CD4-positive, alpha-beta T cell (primary cell): Measurements from ENCODE around the gene METTL15. TPM values are rescaled to one million over a fixed set of nuclear protein-coding genes. Genes with fewer than 3 reads are reported as not detected.

Source experiments
- ATAC-seq: fragments of 200-7000 bp; cut with Tn5 transposase; one replicate; pipeline ENCODE4 v1.10.0; 2022; ENCODE audit warnings: mild to moderate bottlenecking; ENCODE audit not compliant: poor library complexity
- CTCF ChIA-PET: fragments of 350-600 bp; sonication (Branson Sonifier 250); formaldehyde crosslinking; loops from one replicate; lab custom pipeline; 2021; ENCODE audit warnings: antibody characterized with exemption, inconsistent platforms; lab: Charles Lee
- POLR2A ChIA-PET: fragments of 350-600 bp; sonication (Branson Sonifier 250); formaldehyde crosslinking; loops from one replicate; lab custom pipeline; 2021; ENCODE audit warnings: antibody characterized with exemption, inconsistent platforms; lab: Charles Lee
- DNase-seq, 14 experiments: peaks; one replicate each; pipeline ENCODE4 v3.0.0-alpha.2; 2013 to 2020; ENCODE audit warnings: mixed read lengths in 2 of 14
- H3K27ac ChIP-seq, 2 donors: one replicate each; pipeline versions ENCODE4 v1.5.1 to v1.7.0; 2013; ENCODE audit warnings: low read length in 2 of 2, low read depth in 1 of 2, mild to moderate bottlenecking in 1 of 2
- H3K27me3 ChIP-seq, 2 experiments: 1 replicate in 1 of 2; 2 replicates in 1 of 2; pipeline versions ENCODE4 v1.6.1 to v1.7.0; 2013; ENCODE audit warnings: low read length in 2 of 2, control low read depth in 1 of 2, mild to moderate bottlenecking in 1 of 2, moderate library complexity in 1 of 2; ENCODE audit not compliant: insufficient read depth in 2 of 2, control insufficient read depth in 1 of 2
- H3K36me3 ChIP-seq: one replicate; pipeline ENCODE4 v1.6.1; 2013; ENCODE audit warnings: low read length, control low read depth; ENCODE audit not compliant: insufficient read depth
- H3K4me1 ChIP-seq: one replicate; pipeline ENCODE4 v1.6.1; 2013; ENCODE audit warnings: low read length, control low read depth; ENCODE audit not compliant: insufficient read depth
- H3K4me3 ChIP-seq: one replicate; pipeline ENCODE4 v1.5.1; 2013; ENCODE audit warnings: mild to moderate bottlenecking, low read length, moderate library complexity
- H3K9me3 ChIP-seq, 2 experiments: 1 replicate in 1 of 2; 2 replicates in 1 of 2; pipeline versions ENCODE4 v1.6.1 to v1.7.0; 2013; ENCODE audit warnings: low read length in 2 of 2, mild to moderate bottlenecking in 2 of 2, control low read depth in 1 of 2, moderate library complexity in 1 of 2; ENCODE audit not compliant: control insufficient read depth in 1 of 2, insufficient read depth in 1 of 2
- H3K27ac Mint-ChIP-seq: one replicate; pipeline ENCODE4 v1.8.0; 2020; ENCODE audit warnings: mixed read lengths
- H3K27me3 Mint-ChIP-seq: one replicate; pipeline ENCODE4 v1.8.0; 2021; ENCODE audit warnings: mixed read lengths
- H3K36me3 Mint-ChIP-seq: one replicate; pipeline ENCODE4 v1.8.0; 2021; ENCODE audit warnings: low read depth, mixed read lengths
- H3K4me1 Mint-ChIP-seq: one replicate; pipeline ENCODE4 v1.8.0; 2021; ENCODE audit warnings: low read depth, mixed read lengths
- H3K4me3 Mint-ChIP-seq: one replicate; pipeline ENCODE4 v1.8.0; 2020; ENCODE audit warnings: mild to moderate bottlenecking, mixed read lengths
- H3K9me3 Mint-ChIP-seq: one replicate; pipeline ENCODE4 v1.8.0; 2020; ENCODE audit warnings: mixed read lengths
- intact Hi-C, 2 experiments: fragments of 100-400 bp; cut with DNase I in 1 of 2; cut with micrococcal nuclease in 1 of 2; formaldehyde crosslinking; loops; one replicate each; pipeline versions ENCODE4 v1.15.1 to v1.9.0; 2023 to 2025; cut with DNase I, micrococcal nuclease
- total RNA-seq, 174 experiments: library from RNA in 2 of 174; stranded (reverse) in 2 of 174; gene quantifications; one replicate each; pipeline ENCODE4 v1.2.3 and lab custom pipeline; 2021 to 2026
- TF ChIP-seq, protein P1 (sequence below): fragments of 200-600 bp; IDR thresholded peaks from one replicate; pipeline ENCODE4 v1.8.0; 2022; ENCODE audit warnings: antibody characterized with exemption, mild to moderate bottlenecking

METTL15 gene
- total RNA-seq, 2 experiments from 2014 or later = 3.5 to 4.4 TPM

DNA sequence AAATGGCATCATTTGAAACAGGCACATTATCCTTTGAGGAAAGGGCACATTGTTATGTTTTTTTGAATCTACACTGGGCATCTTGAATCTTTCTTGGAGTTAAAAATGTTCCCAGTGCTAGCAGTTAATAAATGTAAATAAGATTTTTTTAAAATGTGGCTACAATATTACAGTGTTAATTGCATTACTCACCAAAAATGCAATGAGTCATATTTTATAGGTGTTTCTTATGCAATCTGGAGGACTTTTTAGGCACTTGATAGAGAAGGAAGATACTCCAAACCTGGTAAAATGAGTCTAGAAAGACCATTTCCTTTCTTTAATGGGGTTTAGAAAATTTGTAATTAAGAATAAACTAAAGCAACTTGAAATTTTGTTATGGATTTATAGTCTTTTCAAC, 238.0 kb downstream of the METTL15 start:
- H3K4me3 Mint-ChIP-seq = no peak overlapping the region
- Histone ChIP-seq H3K36me3 (no peaks in the 10 kb centered on the region), H3K27ac (no peak overlapping the region), H3K4me1 (no peaks in the 10 kb centered on the region), H3K27me3 (no peaks in the 10 kb centered on the region), H3K4me3 (no peak overlapping the region), H3K9me3 (peaks cover 0 to 4% of the 10 kb centered on the region in 2 experiments)
- TF ChIP-seq, protein P1, sequence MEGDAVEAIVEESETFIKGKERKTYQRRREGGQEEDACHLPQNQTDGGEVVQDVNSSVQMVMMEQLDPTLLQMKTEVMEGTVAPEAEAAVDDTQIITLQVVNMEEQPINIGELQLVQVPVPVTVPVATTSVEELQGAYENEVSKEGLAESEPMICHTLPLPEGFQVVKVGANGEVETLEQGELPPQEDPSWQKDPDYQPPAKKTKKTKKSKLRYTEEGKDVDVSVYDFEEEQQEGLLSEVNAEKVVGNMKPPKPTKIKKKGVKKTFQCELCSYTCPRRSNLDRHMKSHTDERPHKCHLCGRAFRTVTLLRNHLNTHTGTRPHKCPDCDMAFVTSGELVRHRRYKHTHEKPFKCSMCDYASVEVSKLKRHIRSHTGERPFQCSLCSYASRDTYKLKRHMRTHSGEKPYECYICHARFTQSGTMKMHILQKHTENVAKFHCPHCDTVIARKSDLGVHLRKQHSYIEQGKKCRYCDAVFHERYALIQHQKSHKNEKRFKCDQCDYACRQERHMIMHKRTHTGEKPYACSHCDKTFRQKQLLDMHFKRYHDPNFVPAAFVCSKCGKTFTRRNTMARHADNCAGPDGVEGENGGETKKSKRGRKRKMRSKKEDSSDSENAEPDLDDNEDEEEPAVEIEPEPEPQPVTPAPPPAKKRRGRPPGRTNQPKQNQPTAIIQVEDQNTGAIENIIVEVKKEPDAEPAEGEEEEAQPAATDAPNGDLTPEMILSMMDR = no peak
- H3K27ac Mint-ChIP-seq = no peak overlapping the region
- intact Hi-C loops = no loop called here
- ATAC-seq (no peak), DNase-seq (no peak)
- peaks cover 3% of the 10 kb centered on the region for H3K9me3 Mint-ChIP-seq
- ChIA-PET CTCF (no interaction called here), POLR2A (no interaction called here)
- no peaks in the 10 kb centered on the region for H3K36me3 Mint-ChIP-seq
- no peaks in the 10 kb centered on the region for H3K27me3 Mint-ChIP-seq
- no peaks in the 10 kb centered on the region for H3K4me1 Mint-ChIP-seq

- Mint-ChIP-seq H3K36me3 (no peaks in the 10 kb centered on the region), H3K27me3 (no peaks in the 10 kb centered on the region), H3K4me1 (no peaks in the 10 kb centered on the region), H3K27ac (no peak overlapping the region), H3K9me3 (peaks cover 3% of the 10 kb centered on the region), H3K4me3 (no peak overlapping the region)
- Histone ChIP-seq H3K27ac (no peak overlapping the region), H3K36me3 (no peaks in the 10 kb centered on the region), H3K9me3 (peaks cover 0 to 2% of the 10 kb centered on the region in 2 experiments), H3K4me3 (no peak overlapping the region), H3K27me3 (no peaks in the 10 kb centered on the region), H3K4me1 (no peaks in the 10 kb centered on the region)
- ChIA-PET POLR2A (no interaction called here), CTCF (no interaction called here)
- intact Hi-C loops = no loop called here
- ATAC-seq (no peak), DNase-seq (no peak)
- TF ChIP-seq, protein P1 = no peak
Measured at GRCh38 chr11:28346721-28347120, 238.5 kb downstream of the METTL15 start.

DNA sequence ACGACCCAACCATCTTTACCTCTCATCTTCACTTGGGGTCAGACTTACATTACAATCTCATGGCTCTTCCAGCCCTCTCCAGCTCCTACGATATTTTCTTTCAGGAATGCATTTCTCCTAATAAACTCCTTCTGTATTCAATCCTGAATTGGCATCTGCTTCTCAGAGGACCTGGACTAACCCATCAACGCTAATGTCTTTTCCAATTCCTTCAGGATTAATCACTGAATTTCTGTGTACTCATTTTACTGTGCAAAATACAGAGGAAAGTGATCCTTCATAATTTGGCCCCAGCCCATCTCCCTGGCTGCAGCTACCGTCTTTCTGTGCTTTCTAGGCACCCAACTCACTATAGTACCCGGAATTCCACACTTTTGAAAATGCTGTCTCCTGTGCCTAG, 239.2 kb downstream of the METTL15 start:
- no peaks in the 10 kb centered on the region for H3K36me3 ChIP-seq
- Mint-ChIP-seq H3K4me1 (no peaks in the 10 kb centered on the region), H3K36me3 (no peaks in the 10 kb centered on the region), H3K4me3 (no peak overlapping the region), H3K27me3 (no peaks in the 10 kb centered on the region), H3K27ac (no peak overlapping the region), H3K9me3 (peaks cover 3% of the 10 kb centered on the region)
- TF ChIP-seq, protein P1 = no peak
- intact Hi-C loops = no loop called here
- ChIA-PET CTCF (no interaction called here), POLR2A (no interaction called here)
- ATAC-seq = no peak
- H3K4me1 ChIP-seq = no peaks in the 10 kb centered on the region
- no peak overlapping the region for H3K27ac ChIP-seq
- H3K27me3 ChIP-seq = no peaks in the 10 kb centered on the region
- no peak for DNase-seq
- H3K4me3 ChIP-seq = no peak overlapping the region
- H3K9me3 ChIP-seq = no peaks in the 10 kb centered on the region
